ENCODE data around the gene AP3S2.

Gene AP3S2

GRCh38 chr15:89907289-89907688, 13.5 kb upstream of the AP3S2 start:
- Histone ChIP-seq H3K14ac (ENCODE audit: low read length) (no peak overlapping the region), H2BK5ac (ENCODE audit: low read depth, low read length, poor library complexity) (no peak overlapping the region), H2BK120ac (ENCODE audit: insufficient read depth, low read length, poor library complexity) (no peak overlapping the region), H3K9ac (ENCODE audit: low read length) (no peak overlapping the region), H4K12ac (ENCODE audit: low read depth, low read length) (no peak overlapping the region), H3K4me2 (ENCODE audit: low read length) (no peak overlapping the region), H3K79me1 (ENCODE audit: low read length) (peaks cover 3% of the 10 kb centered on the region), H3K27me3 (ENCODE audit: insufficient read depth, low read length) (no peaks in the 10 kb centered on the region), H3K23ac (ENCODE audit: low read length) (no peak overlapping the region), H3K9me3 (ENCODE audit: insufficient read depth, low read depth, low read length) (peaks cover 2% of the 10 kb centered on the region), H3K79me2 (ENCODE audit: control insufficient read depth, insufficient read depth, low read length, poor library complexity) (peaks cover 1% of the 10 kb centered on the region), H3K27ac (ENCODE audit: low read depth, low read length) (no peak overlapping the region), H3K4me1 (ENCODE audit: control insufficient read depth in 1 of 2, insufficient read depth in 2 of 2, low read length in 2 of 2) (peaks cover 3 to 4% of the 10 kb centered on the region in 2 experiments), H2AFZ (ENCODE audit: insufficient read depth, low read length, poor library complexity) (no peak overlapping the region), H3K36me3 (ENCODE audit: control insufficient read depth in 1 of 2, insufficient read depth in 2 of 2, low read length in 2 of 2) (peaks cover 5 to 6% of the 10 kb centered on the region in 2 experiments), H2AK5ac (ENCODE audit: low read length) (no peak overlapping the region), H3K4me3 (ENCODE audit: low read depth, low read length) (no peak overlapping the region), H2BK12ac (ENCODE audit: low read length) (no peak overlapping the region), H4K8ac (ENCODE audit: low read depth, low read length) (no peak overlapping the region), H3K4ac (ENCODE audit: low read depth, low read length) (no peak overlapping the region), H4K91ac (ENCODE audit: low read depth, low read length) (no peak overlapping the region), H3K18ac (ENCODE audit: low read length) (no peak overlapping the region)
- no peak for DNase-seq
- no CpG with 5 or more reads among the region's 7 CpGs for WGBS (ENCODE audit: extremely low coverage, insufficient coverage, insufficient read length)

GRCh38 chr15:89905846-89906378, 12.1 kb upstream of the AP3S2 start:
- no peak overlapping the region for H3K27ac ChIP-seq (ENCODE audit: low read depth, low read length)
- no peaks in the 10 kb centered on the region for H3K27me3 ChIP-seq (ENCODE audit: insufficient read depth, low read length)
- no peak overlapping the region for H2AFZ ChIP-seq (ENCODE audit: insufficient read depth, low read length, poor library complexity)
- no peak overlapping the region for H3K23ac ChIP-seq (ENCODE audit: low read length)
- no peaks in the 10 kb centered on the region for H3K79me1 ChIP-seq (ENCODE audit: low read length)
- no peak overlapping the region for H3K4ac ChIP-seq (ENCODE audit: low read depth, low read length)
- H3K9ac ChIP-seq (ENCODE audit: low read length) = no peak overlapping the region
- peaks cover 2% of the 10 kb centered on the region for H3K9me3 ChIP-seq (ENCODE audit: insufficient read depth, low read depth, low read length)
- H4K12ac ChIP-seq (ENCODE audit: low read depth, low read length) = no peak overlapping the region
- H2AK5ac ChIP-seq (ENCODE audit: low read length) = no peak overlapping the region
- no peak overlapping the region for H2BK120ac ChIP-seq (ENCODE audit: insufficient read depth, low read length, poor library complexity)
- H3K4me1 ChIP-seq (ENCODE audit: control insufficient read depth in 1 of 2, insufficient read depth in 2 of 2, low read length in 2 of 2) = no peaks in the 10 kb centered on the region
- no peak overlapping the region for H2BK5ac ChIP-seq (ENCODE audit: low read depth, low read length, poor library complexity)
- DNase-seq = no peak
- no peak overlapping the region for H3K18ac ChIP-seq (ENCODE audit: low read length)
- no peak overlapping the region for H4K8ac ChIP-seq (ENCODE audit: low read depth, low read length)
- no peaks in the 10 kb centered on the region for H3K79me2 ChIP-seq (ENCODE audit: control insufficient read depth, insufficient read depth, low read length, poor library complexity)
- WGBS (ENCODE audit: extremely low coverage, insufficient coverage, insufficient read length) = no CpG with 5 or more reads among the region's 5 CpGs
- peaks cover 8 to 14% of the 10 kb centered on the region in 2 experiments for H3K36me3 ChIP-seq (ENCODE audit: control insufficient read depth in 1 of 2, insufficient read depth in 2 of 2, low read length in 2 of 2)
- no peak overlapping the region for H3K4me2 ChIP-seq (ENCODE audit: low read length)
- no peak overlapping the region for H4K91ac ChIP-seq (ENCODE audit: low read depth, low read length)
- no peak overlapping the region for H3K14ac ChIP-seq (ENCODE audit: low read length)
- H3K4me3 ChIP-seq (ENCODE audit: low read depth, low read length) = no peak overlapping the region
- H2BK12ac ChIP-seq (ENCODE audit: low read length) = no peak overlapping the region

DNA sequence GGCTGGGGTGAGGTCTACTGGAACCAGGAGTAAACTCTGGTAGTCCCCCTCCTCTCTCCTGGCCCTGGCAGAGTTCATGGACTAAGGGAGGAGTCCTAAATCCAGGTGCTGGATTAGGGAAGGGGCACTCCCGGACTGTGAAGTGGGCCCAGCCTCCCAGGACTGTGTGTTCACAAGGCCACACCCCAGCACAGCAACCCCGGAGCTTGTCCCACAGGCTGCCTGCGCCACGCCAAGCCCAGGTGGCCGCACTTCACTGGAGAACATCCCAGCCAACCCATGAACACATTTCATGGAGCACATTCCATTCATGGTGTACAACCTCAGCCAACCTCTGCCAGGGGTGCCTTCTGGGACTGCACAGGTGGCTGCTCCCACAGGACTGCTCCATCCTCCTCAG, 10.7 kb upstream of the AP3S2 start:
- no peak for DNase-seq
- H3K9ac ChIP-seq (ENCODE audit: low read length) = no peak overlapping the region
- H4K12ac ChIP-seq (ENCODE audit: low read depth, low read length) = no peak overlapping the region
- H3K4me1 ChIP-seq (ENCODE audit: control insufficient read depth in 1 of 2, insufficient read depth in 2 of 2, low read length in 2 of 2) = no peaks in the 10 kb centered on the region
- no peak overlapping the region for H2AK5ac ChIP-seq (ENCODE audit: low read length)
- no peaks in the 10 kb centered on the region for H3K79me1 ChIP-seq (ENCODE audit: low read length)
- no peak overlapping the region for H3K4ac ChIP-seq (ENCODE audit: low read depth, low read length)
- no peak overlapping the region for H4K8ac ChIP-seq (ENCODE audit: low read depth, low read length)
- no peak overlapping the region for H3K27ac ChIP-seq (ENCODE audit: low read depth, low read length)
- H3K27me3 ChIP-seq (ENCODE audit: insufficient read depth, low read length) = no peaks in the 10 kb centered on the region
- no peak overlapping the region for H2AFZ ChIP-seq (ENCODE audit: insufficient read depth, low read length, poor library complexity)
- H3K4me3 ChIP-seq (ENCODE audit: low read depth, low read length) = no peak overlapping the region
- no peaks in the 10 kb centered on the region for H3K79me2 ChIP-seq (ENCODE audit: control insufficient read depth, insufficient read depth, low read length, poor library complexity)
- no peak overlapping the region for H4K91ac ChIP-seq (ENCODE audit: low read depth, low read length)
- H3K4me2 ChIP-seq (ENCODE audit: low read length) = no peak overlapping the region
- no CpG with 5 or more reads among the region's 5 CpGs for WGBS (ENCODE audit: extremely low coverage, insufficient coverage, insufficient read length)
- H3K36me3 ChIP-seq (ENCODE audit: control insufficient read depth in 1 of 2, insufficient read depth in 2 of 2, low read length in 2 of 2) = peaks cover 8 to 14% of the 10 kb centered on the region in 2 experiments
- no peak overlapping the region for H3K23ac ChIP-seq (ENCODE audit: low read length)
- peaks cover 2% of the 10 kb centered on the region for H3K9me3 ChIP-seq (ENCODE audit: insufficient read depth, low read depth, low read length)
- H2BK12ac ChIP-seq (ENCODE audit: low read length) = no peak overlapping the region
- H3K18ac ChIP-seq (ENCODE audit: low read length) = no peak overlapping the region
- H3K14ac ChIP-seq (ENCODE audit: low read length) = no peak overlapping the region
- H2BK5ac ChIP-seq (ENCODE audit: low read depth, low read length, poor library complexity) = no peak overlapping the region
- no peak overlapping the region for H2BK120ac ChIP-seq (ENCODE audit: insufficient read depth, low read length, poor library complexity)

DNA sequence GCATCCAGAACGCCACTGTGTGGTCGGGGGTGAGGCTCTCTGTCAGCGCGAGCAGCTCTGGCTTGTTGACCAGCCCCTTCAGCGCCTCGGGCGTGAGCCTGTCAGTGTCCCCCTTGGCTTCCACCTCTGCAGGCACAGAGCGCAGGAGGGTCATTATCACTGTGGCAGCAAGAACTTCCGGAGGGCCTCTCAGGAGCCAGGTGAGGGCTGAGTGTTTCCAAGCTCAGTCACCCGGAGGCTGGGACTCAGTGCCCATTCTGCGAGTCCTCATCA, 10.0 kb upstream of the AP3S2 start:
- no peak overlapping the region for H2BK12ac ChIP-seq (ENCODE audit: low read length)
- H2AK5ac ChIP-seq (ENCODE audit: low read length) = no peak overlapping the region
- H2AFZ ChIP-seq (ENCODE audit: insufficient read depth, low read length, poor library complexity) = no peak overlapping the region
- no peak overlapping the region for H3K4me2 ChIP-seq (ENCODE audit: low read length)
- no peak overlapping the region for H3K18ac ChIP-seq (ENCODE audit: low read length)
- H4K12ac ChIP-seq (ENCODE audit: low read depth, low read length) = no peak overlapping the region
- H2BK5ac ChIP-seq (ENCODE audit: low read depth, low read length, poor library complexity) = no peak overlapping the region
- H3K4ac ChIP-seq (ENCODE audit: low read depth, low read length) = no peak overlapping the region
- H3K4me3 ChIP-seq (ENCODE audit: low read depth, low read length) = no peak overlapping the region
- no peak overlapping the region for H3K9ac ChIP-seq (ENCODE audit: low read length)
- no peak overlapping the region for H3K23ac ChIP-seq (ENCODE audit: low read length)
- peaks cover 2% of the 10 kb centered on the region for H3K9me3 ChIP-seq (ENCODE audit: insufficient read depth, low read depth, low read length)
- no peak overlapping the region for H3K27ac ChIP-seq (ENCODE audit: low read depth, low read length)
- H2BK120ac ChIP-seq (ENCODE audit: insufficient read depth, low read length, poor library complexity) = no peak overlapping the region
- H3K14ac ChIP-seq (ENCODE audit: low read length) = no peak overlapping the region
- peaks cover 8 to 14% of the 10 kb centered on the region in 2 experiments for H3K36me3 ChIP-seq (ENCODE audit: control insufficient read depth in 1 of 2, insufficient read depth in 2 of 2, low read length in 2 of 2)
- H3K27me3 ChIP-seq (ENCODE audit: insufficient read depth, low read length) = no peaks in the 10 kb centered on the region
- no peak overlapping the region for H4K91ac ChIP-seq (ENCODE audit: low read depth, low read length)
- no peaks in the 10 kb centered on the region for H3K79me2 ChIP-seq (ENCODE audit: control insufficient read depth, insufficient read depth, low read length, poor library complexity)
- no peaks in the 10 kb centered on the region for H3K79me1 ChIP-seq (ENCODE audit: low read length)
- H4K8ac ChIP-seq (ENCODE audit: low read depth, low read length) = no peak overlapping the region
- DNase-seq = no peak
- no peaks in the 10 kb centered on the region for H3K4me1 ChIP-seq (ENCODE audit: control insufficient read depth in 1 of 2, insufficient read depth in 2 of 2, low read length in 2 of 2)
- no CpG with 5 or more reads among the region's 11 CpGs for WGBS (ENCODE audit: extremely low coverage, insufficient coverage, insufficient read length)
